Measurements from ENCODE around the gene CYP2C19.

The CYP2C19 gene

GRCh38 chr10:94738588-94738987 is 23.9 kb upstream of the CYP2C19 start:
- Histone ChIP-seq H4K20me1 (ENCODE audit: insufficient read depth, low read length) (no peaks in the 10 kb centered on the region), H3K27me3 (replicated peaks; ENCODE audit: insufficient read depth, low read length) (no peaks in the 10 kb centered on the region), H3K4me2 (ENCODE audit: low read depth, low read length) (no peak overlapping the region), H3K27ac (ENCODE audit: low read length) (no peak overlapping the region), H3K4me3 (ENCODE audit: low read length) (no peak overlapping the region), H3K9me2 (replicated peaks; ENCODE audit: insufficient read depth, low read length) (no peaks in the 10 kb centered on the region), H2AFZ (ENCODE audit: low read length) (no peak overlapping the region), H3K9ac (ENCODE audit: low read length) (no peak overlapping the region), H3K79me2 (ENCODE audit: low read length) (no peaks in the 10 kb centered on the region), H3K4me1 (ENCODE audit: low read length) (no peaks in the 10 kb centered on the region), H3K9me3 (replicated peaks; ENCODE audit: insufficient read depth, low read length) (no peaks in the 10 kb centered on the region), H3K36me3 (replicated peaks; ENCODE audit: insufficient read depth, low read length) (no peaks in the 10 kb centered on the region), H3F3A (ENCODE audit: insufficient read depth, low read length) (no peaks in the 10 kb centered on the region)
- no peak for DNase-seq
- TF ChIP-seq EZH2phosphoT487 (IDR thresholded peaks at IDR 0.05; ENCODE audit: low read length) (no peak), CTCF (IDR thresholded peaks at IDR 0.05; ENCODE audit: low read length) (no peak), EZH2 (optimal IDR thresholded peaks at IDR 0.05; ENCODE audit: low read depth, low read length) (no peak)

GRCh38 chr10:94747137-94747536 is 15.3 kb upstream of the CYP2C19 start:
- TF ChIP-seq EZH2phosphoT487 (IDR thresholded peaks at IDR 0.05; ENCODE audit: low read length) (no peak), CTCF (IDR thresholded peaks at IDR 0.05; ENCODE audit: low read length) (no peak), EZH2 (optimal IDR thresholded peaks at IDR 0.05; ENCODE audit: low read depth, low read length) (no peak)
- no peak overlapping the region for H2AFZ ChIP-seq (ENCODE audit: low read length)
- no peaks in the 10 kb centered on the region for H3K4me1 ChIP-seq (ENCODE audit: low read length)
- no peak overlapping the region for H3K4me3 ChIP-seq (ENCODE audit: low read length)
- H3K4me2 ChIP-seq (ENCODE audit: low read depth, low read length) = no peak overlapping the region
- no peaks in the 10 kb centered on the region for H3K79me2 ChIP-seq (ENCODE audit: low read length)
- no peaks in the 10 kb centered on the region for H3K9me2 ChIP-seq (replicated peaks; ENCODE audit: insufficient read depth, low read length)
- DNase-seq = no peak
- H3K27ac ChIP-seq (ENCODE audit: low read length) = no peak overlapping the region
- no peaks in the 10 kb centered on the region for H3F3A ChIP-seq (ENCODE audit: insufficient read depth, low read length)
- H3K36me3 ChIP-seq (replicated peaks; ENCODE audit: insufficient read depth, low read length) = no peaks in the 10 kb centered on the region
- H3K27me3 ChIP-seq (replicated peaks; ENCODE audit: insufficient read depth, low read length) = no peaks in the 10 kb centered on the region
- no peaks in the 10 kb centered on the region for H4K20me1 ChIP-seq (ENCODE audit: insufficient read depth, low read length)
- no peaks in the 10 kb centered on the region for H3K9me3 ChIP-seq (replicated peaks; ENCODE audit: insufficient read depth, low read length)
- no peak overlapping the region for H3K9ac ChIP-seq (ENCODE audit: low read length)

GRCh38 chr10:94747838-94748237 is 14.6 kb upstream of the CYP2C19 start:
- Histone ChIP-seq H3K9me3 (replicated peaks; ENCODE audit: insufficient read depth, low read length) (no peaks in the 10 kb centered on the region), H3F3A (ENCODE audit: insufficient read depth, low read length) (no peaks in the 10 kb centered on the region), H3K4me3 (ENCODE audit: low read length) (no peak overlapping the region), H2AFZ (ENCODE audit: low read length) (no peak overlapping the region), H3K4me1 (ENCODE audit: low read length) (no peaks in the 10 kb centered on the region), H3K9me2 (replicated peaks; ENCODE audit: insufficient read depth, low read length) (no peaks in the 10 kb centered on the region), H3K27ac (ENCODE audit: low read length) (no peak overlapping the region), H4K20me1 (ENCODE audit: insufficient read depth, low read length) (no peaks in the 10 kb centered on the region), H3K9ac (ENCODE audit: low read length) (no peak overlapping the region), H3K79me2 (ENCODE audit: low read length) (no peaks in the 10 kb centered on the region), H3K36me3 (replicated peaks; ENCODE audit: insufficient read depth, low read length) (no peaks in the 10 kb centered on the region), H3K27me3 (replicated peaks; ENCODE audit: insufficient read depth, low read length) (no peaks in the 10 kb centered on the region), H3K4me2 (ENCODE audit: low read depth, low read length) (no peak overlapping the region)
- TF ChIP-seq EZH2phosphoT487 (IDR thresholded peaks at IDR 0.05; ENCODE audit: low read length) = no peak
- TF ChIP-seq CTCF (IDR thresholded peaks at IDR 0.05; ENCODE audit: low read length) = no peak
- TF ChIP-seq EZH2 (optimal IDR thresholded peaks at IDR 0.05; ENCODE audit: low read depth, low read length) = no peak
- DNase-seq = no peak

Data from MM.1S (cell line).